Naive thymus-derived CD4-positive, alpha-beta T cell (primary cell): ENCODE data around the gene POU2F2. TPM values are rescaled to one million over a fixed set of nuclear protein-coding genes. Genes with fewer than 3 reads are reported as not detected.

ENCODE experiments used
- ATAC-seq: fragments of 150-1000 bp; cut with Tn5 transposase; 2 replicates; pipeline ENCODE4 v1.10.0; 2021; ENCODE audit warnings: mild to moderate bottlenecking, moderate library complexity
- CTCF ChIA-PET: fragments of 350-600 bp; sonication (Branson Sonifier 250); formaldehyde crosslinking; loops from one replicate; lab custom pipeline; 2021; ENCODE audit warnings: antibody characterized with exemption; lab: Charles Lee
- POLR2A ChIA-PET: fragments of 350-600 bp; sonication (Branson Sonifier 250); formaldehyde crosslinking; loops from one replicate; lab custom pipeline; 2021; ENCODE audit warnings: antibody characterized with exemption, inconsistent platforms; lab: Charles Lee
- DNase-seq, 9 donors: peaks; one replicate each; pipeline versions ENCODE4 v3.0.0 to v3.0.0-alpha.2; 2020 to 2022; ENCODE audit warnings: mixed read lengths in 1 of 9
- H3K27ac ChIP-seq: one replicate; pipeline ENCODE4 v1.7.0; 2013; ENCODE audit warnings: mild to moderate bottlenecking, low read depth, low read length, moderate library complexity
- H3K27me3 ChIP-seq, 2 donors: one replicate each; pipeline ENCODE4 v1.7.0; 2013; ENCODE audit warnings: low read length in 2 of 2, mild to moderate bottlenecking in 2 of 2, moderate library complexity in 2 of 2; ENCODE audit not compliant: control insufficient read depth in 2 of 2, insufficient read depth in 2 of 2
- H3K36me3 ChIP-seq, 3 experiments: 1 replicate in 2 of 3; 2 replicates in 1 of 3; pipeline ENCODE4 v1.7.0; 2013; ENCODE audit warnings: low read length in 3 of 3, mild to moderate bottlenecking in 3 of 3, moderate library complexity in 1 of 3; ENCODE audit not compliant: insufficient read depth in 3 of 3, control insufficient read depth in 2 of 3
- H3K4me1 ChIP-seq, 2 donors: one replicate each; pipeline ENCODE4 v1.7.0; 2013; ENCODE audit warnings: low read length in 2 of 2, mild to moderate bottlenecking in 2 of 2, moderate library complexity in 1 of 2; ENCODE audit not compliant: control insufficient read depth in 2 of 2, insufficient read depth in 2 of 2
- H3K4me3 ChIP-seq: 2 replicates; pipeline ENCODE4 v1.7.0; 2013; ENCODE audit warnings: mild to moderate bottlenecking, low read length
- H3K9me3 ChIP-seq, 3 experiments: 1 replicate in 2 of 3; 2 replicates in 1 of 3; pipeline ENCODE4 v1.7.0; 2013; ENCODE audit warnings: low read length in 3 of 3; ENCODE audit not compliant: control insufficient read depth in 2 of 3
- H3K27ac Mint-ChIP-seq, 9 donors: one replicate each; pipeline ENCODE4 v1.8.0; 2020 to 2022; ENCODE audit warnings: mixed read lengths in 9 of 9, mild to moderate bottlenecking in 8 of 9, moderate library complexity in 5 of 9, inconsistent platforms in 2 of 9
- H3K27me3 Mint-ChIP-seq, 5 donors: one replicate each; pipeline ENCODE4 v1.8.0; 2021 to 2022; ENCODE audit warnings: mixed read lengths in 5 of 5, mild to moderate bottlenecking in 1 of 5
- H3K36me3 Mint-ChIP-seq, 5 donors: one replicate each; pipeline ENCODE4 v1.8.0; 2020 to 2022; ENCODE audit warnings: mixed read lengths in 5 of 5, mild to moderate bottlenecking in 3 of 5, inconsistent platforms in 1 of 5
- H3K4me1 Mint-ChIP-seq, 7 donors: one replicate each; pipeline ENCODE4 v1.8.0; 2020 to 2022; ENCODE audit warnings: mixed read lengths in 7 of 7, mild to moderate bottlenecking in 3 of 7, inconsistent platforms in 1 of 7
- H3K4me3 Mint-ChIP-seq, 10 donors: one replicate each; pipeline ENCODE4 v1.8.0; 2020 to 2022; ENCODE audit warnings: mild to moderate bottlenecking in 10 of 10, mixed read lengths in 10 of 10, moderate library complexity in 6 of 10, inconsistent platforms in 2 of 10
- H3K9me3 Mint-ChIP-seq, 11 donors: one replicate each; pipeline ENCODE4 v1.8.0; 2020 to 2022; ENCODE audit warnings: mixed read lengths in 11 of 11, mild to moderate bottlenecking in 4 of 11, inconsistent platforms in 1 of 11, moderate library complexity in 1 of 11
- intact Hi-C, 2 donors: fragments of 100-400 bp; cut with micrococcal nuclease; formaldehyde crosslinking; loops; one replicate each; pipeline ENCODE4 v1.15.1; 2023
- polyA plus RNA-seq, 2 donors: library from polyadenylated mRNA; unstranded; fragments of 300-500 nt; fragmentation: Illumina TruSeq; gene quantifications; one replicate each; pipeline ENCODE4 v1.2.3, GENCODE V29; 2021
- total RNA-seq, 6 experiments: library from RNA in 5 of 6; stranded (reverse) in 5 of 6; gene quantifications; 1 replicate in 5 of 6; 2 replicates in 1 of 6; pipeline ENCODE4 v1.2.3 and lab custom pipeline; 2021 to 2026

Gene POU2F2
- total and polyA plus RNA-seq, 7 experiments from 2014 or later, result 2.2 to 91.3 (median 33.4) TPM

DNA sequence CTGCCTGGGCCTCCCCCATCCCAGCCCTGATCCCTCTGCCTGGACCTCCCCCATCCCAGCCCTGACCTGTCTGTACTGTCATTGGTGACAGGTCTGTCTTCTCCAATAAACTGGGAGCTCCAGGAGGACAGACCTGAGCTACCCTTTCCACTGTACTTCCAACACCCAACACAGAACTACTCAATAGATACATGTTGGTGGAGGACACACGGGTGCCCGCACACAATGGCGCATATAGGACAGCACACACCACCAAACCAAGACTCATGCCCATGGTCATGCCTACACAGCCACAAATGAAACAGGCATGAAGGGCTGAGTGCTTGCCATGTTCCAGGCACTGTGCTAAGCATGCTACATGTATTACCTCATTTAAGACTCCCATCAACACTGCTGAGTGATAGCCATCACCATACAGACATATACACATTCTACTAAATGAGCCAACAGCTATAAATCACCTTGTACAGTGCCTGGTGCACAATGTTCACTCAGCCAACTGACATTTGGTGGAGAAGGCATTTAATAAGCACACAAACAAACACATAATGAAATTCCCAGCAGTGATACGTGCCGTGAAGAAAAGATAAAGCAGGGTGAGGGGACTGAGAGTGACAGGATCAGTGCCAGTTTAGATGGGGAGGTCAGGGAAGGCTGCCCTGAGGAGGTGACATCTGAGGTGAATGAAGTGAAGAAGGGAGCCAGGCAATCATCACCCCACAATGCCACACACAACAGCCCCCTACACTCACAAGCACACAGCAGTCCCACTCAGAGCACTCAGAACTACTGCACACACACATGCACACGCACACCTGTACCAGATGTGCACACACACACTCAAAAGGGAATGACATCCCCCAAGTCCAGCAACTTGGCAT lies 857 bp downstream of the POU2F2 start:
- Mint-ChIP-seq H3K27me3 (no peaks in the 10 kb centered on the region), H3K4me1 (peaks cover 57 to 86% (median 72%) of the 10 kb centered on the region in 7 donors), H3K36me3 (peaks cover 0 to 8% (median 0%) of the 10 kb centered on the region in 5 donors), H3K4me3 (peak overlapping the region; percentile 80 to 95 (median 92)), H3K9me3 (peaks cover 0 to 2% (median 0%) of the 10 kb centered on the region in 11 donors), H3K27ac (peak overlapping the region; percentile 45 to 94 (median 76))
- no peak for ATAC-seq
- intact Hi-C loops, result loop anchor here (1.0 to 2.0 kb wide), 14 partner anchors 9 to 301 kb away; partner anchors contain the start of genes DEDD2 (in 1 of the 2), MEGF8 (in 1 of the 2), PAFAH1B3 (in 1 of the 2) and PRR19 (in 1 of the 2)
- peaks cover 23 to 33% of the 10 kb centered on the region in 2 donors for H3K4me1 ChIP-seq
- no peak for DNase-seq
- peak overlapping the region; percentile 81 for H3K4me3 ChIP-seq
- no peaks in the 10 kb centered on the region for H3K9me3 ChIP-seq
- H3K27me3 ChIP-seq, result no peaks in the 10 kb centered on the region
- ChIA-PET CTCF (interaction anchor here (0.5 to 2.4 kb wide), 6 partner anchors 22 to 774 kb away, joined by 3 to 38 read pairs (median 6); partner anchors contain the start of gene PRR19), POLR2A (interaction anchor here (0.9 to 2.4 kb wide), 4 partner anchors 8 to 55 kb away, joined by 3 to 14 read pairs (median 4); partner anchors contain the start of gene ZNF574)
- peak overlapping the region; percentile 80 for H3K27ac ChIP-seq
- peaks cover 0 to 1% (median 0%) of the 10 kb centered on the region in 3 experiments for H3K36me3 ChIP-seq

DNA sequence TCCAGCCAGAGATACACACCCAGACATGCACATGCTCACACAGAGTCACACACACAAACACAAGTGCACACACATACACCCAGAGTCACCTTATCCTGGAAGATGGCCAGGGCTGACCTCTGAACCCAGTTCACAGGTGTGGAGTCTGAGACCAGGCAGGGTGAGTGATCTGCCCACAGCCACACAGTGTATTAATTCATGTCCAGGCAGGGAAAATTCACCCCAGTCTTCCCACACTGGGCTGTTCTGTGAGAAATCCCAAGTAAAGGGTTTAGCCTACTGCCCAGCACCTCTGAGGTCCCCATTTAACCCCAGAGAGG lies 2.0 kb downstream of the POU2F2 start:
- Histone ChIP-seq H3K9me3 (no peaks in the 10 kb centered on the region), H3K4me3 (peak overlapping the region; percentile 1), H3K36me3 (no peaks in the 10 kb centered on the region), H3K27ac (peak overlapping the region; percentile 22), H3K27me3 (no peaks in the 10 kb centered on the region), H3K4me1 (peaks cover 23 to 28% of the 10 kb centered on the region in 2 donors)
- H3K4me3 Mint-ChIP-seq, result peak overlapping the region; percentile 42 to 95 (median 67)
- CTCF ChIA-PET, result no interaction called here
- DNase-seq (no peak), ATAC-seq (no peak)
- POLR2A ChIA-PET, result interaction anchor here (1.0 to 1.2 kb wide), 2 partner anchors 16 to 54 kb away, joined by 3 read pairs; partner anchors contain the start of gene ZNF574
- H3K27me3 Mint-ChIP-seq, result no peaks in the 10 kb centered on the region
- H3K4me1 Mint-ChIP-seq, result peaks cover 56 to 83% (median 73%) of the 10 kb centered on the region in 7 donors
- H3K9me3 Mint-ChIP-seq, result peaks cover 0 to 2% (median 0%) of the 10 kb centered on the region in 11 donors
- peak overlapping the region; percentile 31 to 77 (median 66) for H3K27ac Mint-ChIP-seq
- peaks cover 0 to 15% (median 0%) of the 10 kb centered on the region in 5 donors for H3K36me3 Mint-ChIP-seq
- intact Hi-C loops, result no loop called here

DNA sequence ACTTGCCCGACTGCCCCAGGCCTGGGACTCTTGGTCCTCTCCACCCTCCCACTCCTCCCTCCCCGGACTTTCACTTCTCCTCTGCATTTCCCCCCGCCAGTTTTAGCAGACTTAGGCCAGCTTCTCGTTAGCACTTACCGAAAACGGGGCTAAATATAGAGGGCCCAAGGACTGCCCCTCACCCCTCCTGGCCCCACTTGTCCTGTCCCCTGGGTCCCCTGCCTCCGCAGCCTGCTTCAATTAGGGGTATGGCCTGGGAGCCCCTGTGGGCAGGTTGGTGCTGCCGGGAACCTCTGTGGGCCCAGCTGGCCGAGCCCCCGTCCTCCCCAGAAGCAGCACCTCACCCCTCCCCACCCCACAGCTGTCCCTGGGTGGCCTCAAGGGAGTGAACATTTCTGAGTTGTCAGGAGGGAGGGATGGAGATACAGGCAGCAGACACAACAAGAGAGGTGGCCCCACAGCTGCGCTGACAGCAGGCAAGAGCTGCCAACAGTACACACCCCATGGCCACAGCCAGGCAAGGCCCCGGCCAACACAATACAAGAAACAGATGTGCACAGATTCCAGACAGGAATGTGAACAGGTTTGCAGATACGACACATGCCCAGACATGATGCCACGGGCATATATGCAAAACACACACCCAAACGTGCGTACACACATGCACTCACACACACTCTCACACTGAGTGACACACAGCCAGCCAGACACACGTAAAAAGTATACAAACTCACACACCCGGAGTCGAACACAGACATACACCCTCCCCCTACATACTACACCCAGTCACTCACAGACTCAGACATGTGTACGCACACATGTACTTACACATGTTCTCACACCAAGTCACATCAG lies 2.6 kb downstream of the POU2F2 start:
- peak overlapping the region; percentile 17 to 95 (median 62) for H3K4me3 Mint-ChIP-seq
- intact Hi-C loops, result no loop called here
- peaks cover 0 to 2% (median 0%) of the 10 kb centered on the region in 11 donors for H3K9me3 Mint-ChIP-seq
- H3K36me3 Mint-ChIP-seq, result peaks cover 0 to 21% (median under 1%) of the 10 kb centered on the region in 5 donors
- no peak for ATAC-seq
- no peaks in the 10 kb centered on the region for H3K27me3 ChIP-seq
- no peaks in the 10 kb centered on the region for H3K27me3 Mint-ChIP-seq
- ChIA-PET CTCF (interaction anchor here (0.7 to 1.1 kb wide), 2 partner anchors 20 to 62 kb away, joined by 3 read pairs; no protein-coding TSS in a partner anchor), POLR2A (interaction anchor here (1.0 to 1.2 kb wide), 2 partner anchors 16 to 54 kb away, joined by 3 read pairs; partner anchors contain the start of gene ZNF574)
- H3K4me1 Mint-ChIP-seq, result peaks cover 56 to 85% (median 77%) of the 10 kb centered on the region in 7 donors
- DNase-seq, result no peak
- no peaks in the 10 kb centered on the region for H3K9me3 ChIP-seq
- no peaks in the 10 kb centered on the region for H3K36me3 ChIP-seq
- peak overlapping the region; percentile 1 for H3K4me3 ChIP-seq
- H3K27ac Mint-ChIP-seq, result peak overlapping the region in 8 of 9 donors; percentile 38 to 84 (median 70)
- H3K27ac ChIP-seq, result peak overlapping the region; percentile 22
- peaks cover 25 to 32% of the 10 kb centered on the region in 2 donors for H3K4me1 ChIP-seq

DNA sequence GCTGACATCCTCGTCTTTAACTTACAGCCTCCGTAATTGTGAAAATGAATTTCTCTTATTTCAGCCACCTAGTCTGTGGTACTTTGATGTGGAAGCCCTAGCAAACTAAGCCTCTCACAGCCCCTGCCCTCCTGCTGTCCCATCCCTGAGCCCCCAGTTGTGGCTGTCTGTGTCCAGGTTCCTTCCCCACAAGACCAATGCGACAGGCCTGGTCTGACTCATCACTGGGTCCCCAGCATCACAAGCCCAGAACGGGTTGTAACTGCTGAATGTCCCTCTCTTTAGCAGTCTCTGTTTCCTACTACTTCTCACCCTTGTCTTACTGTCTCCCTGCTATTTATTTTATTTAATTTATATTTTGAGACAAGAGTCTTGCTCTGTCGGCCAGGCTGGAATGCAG lies 5.7 kb downstream of the POU2F2 start:
- ChIA-PET CTCF (interaction anchor here (0.6 to 0.7 kb wide), 2 partner anchors 15 to 18 kb away, joined by 3 read pairs; no protein-coding TSS in a partner anchor), POLR2A (no interaction called here)
- DNase-seq (no peak), ATAC-seq (no peak)
- H3K4me3 ChIP-seq, result no peak overlapping the region
- no peaks in the 10 kb centered on the region for H3K9me3 ChIP-seq
- peaks cover 0 to 2% (median 0%) of the 10 kb centered on the region in 11 donors for H3K9me3 Mint-ChIP-seq
- intact Hi-C loops, result no loop called here
- peaks cover 51 to 92% (median 82%) of the 10 kb centered on the region in 7 donors for H3K4me1 Mint-ChIP-seq
- no peaks in the 10 kb centered on the region for H3K36me3 ChIP-seq
- H3K36me3 Mint-ChIP-seq, result peaks cover 0 to 35% (median 3%) of the 10 kb centered on the region in 5 donors
- no peak overlapping the region for H3K4me3 Mint-ChIP-seq
- H3K27me3 Mint-ChIP-seq, result no peaks in the 10 kb centered on the region
- H3K27ac ChIP-seq, result no peak overlapping the region
- H3K4me1 ChIP-seq, result peaks cover 32 to 47% of the 10 kb centered on the region in 2 donors
- peak overlapping the region in 6 of 9 donors; percentile 32 to 81 (median 61) for H3K27ac Mint-ChIP-seq
- no peaks in the 10 kb centered on the region for H3K27me3 ChIP-seq

DNA sequence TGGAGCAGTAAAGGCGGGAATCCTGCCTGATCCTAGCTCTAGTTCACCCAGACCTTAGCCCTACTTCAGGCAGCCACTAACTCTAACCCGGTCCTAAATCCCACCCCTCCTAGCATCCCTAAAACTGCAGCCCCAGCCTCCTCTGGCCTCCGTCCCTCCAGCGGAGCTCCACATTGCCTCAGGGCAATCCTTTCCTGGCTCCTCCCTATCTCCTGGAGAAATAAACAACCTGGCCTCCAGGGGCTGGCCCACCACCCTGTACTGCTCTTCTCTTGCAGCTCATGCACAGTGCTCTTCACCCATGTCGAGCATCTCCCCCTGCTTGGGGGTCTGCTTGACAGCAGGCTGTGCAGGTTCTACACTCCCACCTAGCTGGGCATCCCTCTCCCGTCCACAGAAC lies 6.7 kb downstream of the POU2F2 start:
- no peak overlapping the region for H3K4me3 ChIP-seq
- intact Hi-C loops, result no loop called here
- DNase-seq (no peak), ATAC-seq (no peak)
- H3K9me3 Mint-ChIP-seq, result peaks cover 0 to 2% (median 0%) of the 10 kb centered on the region in 11 donors
- peak overlapping the region in 8 of 9 donors; percentile 7 to 92 (median 72) for H3K27ac Mint-ChIP-seq
- H3K36me3 Mint-ChIP-seq, result peaks cover 0 to 32% (median 3%) of the 10 kb centered on the region in 5 donors
- ChIA-PET CTCF (interaction anchor here (0.8 to 4.2 kb wide), 3 partner anchors 12 to 151 kb away, joined by 3 to 29 read pairs (median 5); no protein-coding TSS in a partner anchor), POLR2A (interaction anchor here (0.9 to 1.0 kb wide), 2 partner anchors 12 to 177 kb away, joined by 3 read pairs; partner anchors contain the start of genes PAFAH1B3 and PRR19)
- peaks cover 49 to 92% (median 82%) of the 10 kb centered on the region in 7 donors for H3K4me1 Mint-ChIP-seq
- H3K27me3 Mint-ChIP-seq, result no peaks in the 10 kb centered on the region
- H3K27ac ChIP-seq, result no peak overlapping the region
- no peaks in the 10 kb centered on the region for H3K9me3 ChIP-seq
- peak overlapping the region in 2 of 10 donors; percentile 27 to 31 for H3K4me3 Mint-ChIP-seq
- H3K4me1 ChIP-seq, result peaks cover 31 to 49% of the 10 kb centered on the region in 2 donors
- H3K27me3 ChIP-seq, result no peaks in the 10 kb centered on the region
- no peaks in the 10 kb centered on the region for H3K36me3 ChIP-seq
